ENCODE results near the gene C17orf50.

C17orf50 gene

DNA sequence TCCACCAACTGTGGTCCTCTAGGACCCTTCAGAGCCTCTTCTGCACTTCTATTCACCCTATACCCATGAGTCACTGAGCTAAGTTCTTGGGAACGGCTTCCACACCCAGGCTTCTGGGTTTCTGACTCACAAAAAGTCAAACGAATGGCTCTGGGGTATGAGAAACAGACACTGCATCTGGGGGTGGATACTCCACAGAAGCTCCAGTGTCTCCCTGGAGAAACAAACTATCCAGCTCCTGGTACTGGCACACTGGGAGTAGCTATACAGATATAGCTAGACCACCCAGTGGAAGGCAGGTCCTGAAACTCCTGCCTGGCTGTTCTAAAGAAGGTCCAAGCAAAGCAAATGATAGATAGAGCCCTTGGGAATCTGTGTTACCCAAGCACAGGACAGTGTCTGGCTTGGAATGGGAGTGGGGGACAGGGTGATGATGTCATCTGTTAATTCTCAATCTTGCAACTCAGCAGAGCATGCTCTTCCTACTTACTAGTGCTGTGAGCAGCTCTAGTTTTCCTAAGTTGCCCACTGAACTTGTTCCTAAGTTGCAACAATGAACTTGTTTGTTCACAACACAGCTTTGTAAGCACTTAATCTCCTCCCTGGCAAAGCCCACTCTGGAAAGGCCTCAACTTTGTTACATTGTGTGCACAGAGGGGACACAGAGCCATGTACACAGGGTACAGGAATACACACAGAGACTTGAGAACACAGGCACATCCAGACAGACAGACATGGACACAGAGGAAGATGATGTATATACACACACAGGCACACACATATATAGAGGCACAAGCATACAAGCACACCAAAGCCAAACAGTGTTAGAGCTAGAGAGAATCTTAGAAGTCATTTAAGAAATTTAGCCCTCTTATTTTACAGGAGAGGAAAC is 28.0 kb downstream of the C17orf50 start:
- no peak for DNase-seq (ENCODE audit: low spot score)

GRCh38 chr17:35790841-35791240 is 30.2 kb downstream of the C17orf50 start:
- DNase-seq (ENCODE audit: low spot score) = no peak

DNA sequence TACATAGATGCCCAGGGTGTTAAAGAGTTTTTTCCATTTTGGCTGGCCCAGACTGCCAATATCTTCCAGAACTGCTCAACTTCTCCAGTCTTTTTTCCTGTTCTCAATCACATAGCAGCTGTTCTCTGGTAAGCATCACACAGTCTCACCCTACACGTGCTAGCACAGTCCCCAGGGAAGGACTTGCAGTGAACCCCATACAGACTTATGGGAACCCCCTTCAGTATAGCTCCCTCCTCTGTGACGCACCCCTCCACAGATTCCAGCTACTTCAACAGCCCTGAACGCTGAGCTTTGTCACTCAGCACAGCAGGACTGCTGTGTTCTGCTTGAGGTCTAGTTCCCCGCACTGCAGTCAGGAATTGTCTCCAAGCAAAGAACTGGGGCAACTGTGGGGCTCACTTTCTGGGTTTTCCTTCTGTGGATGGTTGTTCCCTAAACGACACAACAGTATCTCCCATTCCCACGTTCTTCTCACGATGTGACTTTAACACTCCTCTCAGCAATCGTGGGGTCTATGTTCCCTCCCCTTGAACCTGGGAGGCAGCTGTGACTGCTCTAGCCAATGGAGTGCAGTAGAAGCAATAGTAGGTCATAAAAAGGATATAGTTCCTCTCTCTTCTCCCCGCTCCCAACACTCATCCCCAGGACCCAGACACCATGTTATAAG is 31.1 kb downstream of the C17orf50 start:
- DNase-seq (ENCODE audit: low spot score) = no peak

DNA sequence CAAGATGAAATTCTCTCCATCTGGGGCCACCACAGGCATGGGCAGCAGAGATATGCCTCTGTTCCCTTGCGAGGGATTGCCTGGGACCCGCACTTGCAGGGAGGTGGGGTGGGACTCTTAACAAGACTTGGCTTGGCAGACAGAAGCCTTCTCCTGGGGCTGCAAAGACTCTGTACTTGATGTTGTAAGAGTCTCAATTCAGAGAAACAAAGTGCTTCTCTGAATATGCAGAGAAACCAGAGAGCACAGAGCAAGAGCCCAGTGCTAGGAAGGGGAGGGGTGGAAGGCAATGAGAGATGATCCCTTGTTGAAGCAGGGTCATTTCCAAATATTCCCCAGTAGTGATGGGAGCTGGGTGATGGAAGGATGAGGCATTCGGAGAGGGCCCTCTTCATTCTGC is 32.6 kb downstream of the C17orf50 start:
- DNase-seq (ENCODE audit: low spot score) = no peak

DNA sequence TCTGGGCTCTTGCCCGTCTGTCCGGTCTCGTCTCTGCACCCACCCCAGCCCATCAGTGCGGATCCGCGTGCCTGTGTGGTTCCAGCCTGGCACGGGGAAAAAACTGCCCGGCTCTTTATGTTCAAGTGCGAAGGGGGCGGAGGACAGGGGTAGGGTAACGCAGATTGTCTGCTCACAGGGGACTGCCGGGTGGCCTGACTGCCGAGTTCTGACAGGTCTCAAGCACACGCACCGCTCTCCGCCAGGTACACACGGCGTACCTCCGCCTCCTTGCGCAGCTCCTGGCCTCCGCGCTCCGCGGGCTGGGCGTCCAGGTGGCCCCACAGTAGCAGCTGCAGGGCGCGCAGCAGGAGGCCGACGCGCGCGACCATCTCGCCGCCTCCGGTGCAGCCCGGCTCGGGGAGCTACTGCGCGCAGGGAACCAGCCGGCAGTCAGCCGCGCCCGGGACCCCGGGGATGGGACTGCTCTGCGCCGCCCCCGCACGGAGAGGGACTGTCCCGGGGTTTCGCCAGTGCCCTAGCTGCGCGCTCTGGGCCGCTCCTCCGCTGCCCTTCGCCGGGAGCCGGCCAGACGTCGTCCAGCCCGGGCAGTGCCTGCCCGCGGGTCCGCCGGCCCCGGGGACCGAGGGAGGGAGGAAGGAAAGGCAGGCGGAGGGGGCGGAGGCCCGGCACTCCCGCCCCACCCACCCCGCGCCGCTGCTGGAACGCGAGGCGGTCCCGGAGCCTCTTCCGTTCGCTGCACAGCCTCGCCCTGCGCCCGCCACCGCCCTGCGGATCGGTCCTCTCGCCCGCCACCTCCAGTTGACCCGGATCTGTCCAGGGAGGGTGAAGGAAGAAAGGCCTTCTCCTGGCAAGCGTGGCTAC is 34.6 kb downstream of the C17orf50 start, which contains the start of gene MMP28:
TSS of gene MMP28 (minus strand) at position 635 of the 864 bp plus-strand sequence. CDS start at position 371, 264 bp downstream.
- peak; percentile 27 for DNase-seq (ENCODE audit: low spot score)

DNA sequence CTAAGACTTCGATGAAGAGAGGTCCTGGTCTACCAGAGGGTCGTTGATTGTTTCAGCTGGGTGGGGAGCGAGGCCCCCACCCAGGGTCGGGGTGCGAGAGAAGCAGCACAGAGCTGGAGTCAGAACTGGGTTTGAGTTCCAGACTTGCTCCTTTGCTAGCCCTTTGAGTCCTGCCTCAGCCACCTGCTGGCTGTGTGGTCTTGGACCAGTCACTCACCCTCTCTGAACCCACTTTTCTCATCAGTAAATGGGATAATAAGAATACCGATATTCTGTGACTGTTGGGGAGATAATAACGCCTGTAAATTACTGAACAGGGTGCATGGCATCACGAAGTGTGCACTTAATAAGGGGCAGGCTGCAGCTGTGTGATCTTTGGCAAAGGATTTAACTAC is 35.2 kb downstream of the C17orf50 start:
- DNase-seq (ENCODE audit: low spot score) = no peak

DNA sequence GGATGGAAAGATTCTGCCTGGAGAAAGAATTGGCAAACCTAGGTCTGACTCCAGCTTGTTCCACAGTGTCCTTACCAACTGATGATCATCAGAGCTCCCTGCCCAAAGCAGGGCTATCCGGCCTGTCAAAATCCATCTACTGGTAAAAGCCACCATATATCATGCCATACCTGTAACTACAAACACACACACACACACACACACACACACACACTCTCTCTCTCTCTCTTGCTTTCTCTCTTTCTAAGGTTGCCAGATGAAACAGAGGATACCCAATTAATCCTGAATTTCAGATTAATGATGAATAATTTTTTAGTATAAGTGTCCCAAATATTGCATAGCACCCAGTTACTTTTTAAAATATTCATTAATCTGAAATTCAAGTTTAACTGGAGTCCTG is 36.3 kb downstream of the C17orf50 start:
- no peak for DNase-seq (ENCODE audit: low spot score)

- DNase-seq (ENCODE audit: low spot score) = no peak
Observed at GRCh38 chr17:35797370-35797769, 36.7 kb downstream of the C17orf50 start.

GRCh38 chr17:35797918-35798317 is 37.2 kb downstream of the C17orf50 start:
- no peak for DNase-seq (ENCODE audit: low spot score)

GRCh38 chr17:35799942-35800341 is 39.3 kb downstream of the C17orf50 start:
- no peak for DNase-seq (ENCODE audit: low spot score)

- no peak for DNase-seq (ENCODE audit: low spot score)
Observed at GRCh38 chr17:35801583-35802224, 41.0 kb downstream of the C17orf50 start.

DNA sequence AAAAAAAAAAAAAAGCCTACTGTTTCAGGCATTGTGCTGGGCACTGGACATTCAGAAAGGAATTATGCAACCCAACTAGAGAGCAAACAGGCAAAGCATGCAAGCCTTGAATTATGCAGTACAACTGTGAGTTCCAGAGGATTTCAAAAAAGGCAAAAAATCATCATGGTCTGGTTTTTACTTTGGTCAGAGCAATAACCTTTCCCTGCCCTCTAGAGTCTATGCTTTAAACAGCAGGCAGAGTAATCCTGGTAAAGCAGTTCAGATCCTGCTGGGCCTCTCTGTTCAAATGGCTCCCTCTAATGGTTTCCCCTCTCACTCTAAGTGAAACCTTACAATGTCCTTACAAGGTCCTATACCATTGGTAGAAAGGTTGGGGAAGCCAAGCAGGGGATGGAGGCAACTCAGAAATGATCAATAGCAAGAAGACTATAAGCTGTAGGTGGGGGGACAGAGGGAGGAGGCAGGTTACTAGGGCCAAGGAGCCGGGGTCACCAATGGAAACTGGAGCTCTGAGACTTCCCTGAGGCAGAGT is 44.0 kb downstream of the C17orf50 start:
- peak; percentile 86 for DNase-seq (ENCODE audit: low spot score)

- no peak for DNase-seq (ENCODE audit: low spot score)
Observed at GRCh38 chr17:35807371-35808144, 46.9 kb downstream of the C17orf50 start.

- no peak for DNase-seq (ENCODE audit: low spot score)
Observed at GRCh38 chr17:35808240-35808961, 47.7 kb downstream of the C17orf50 start.

DNA sequence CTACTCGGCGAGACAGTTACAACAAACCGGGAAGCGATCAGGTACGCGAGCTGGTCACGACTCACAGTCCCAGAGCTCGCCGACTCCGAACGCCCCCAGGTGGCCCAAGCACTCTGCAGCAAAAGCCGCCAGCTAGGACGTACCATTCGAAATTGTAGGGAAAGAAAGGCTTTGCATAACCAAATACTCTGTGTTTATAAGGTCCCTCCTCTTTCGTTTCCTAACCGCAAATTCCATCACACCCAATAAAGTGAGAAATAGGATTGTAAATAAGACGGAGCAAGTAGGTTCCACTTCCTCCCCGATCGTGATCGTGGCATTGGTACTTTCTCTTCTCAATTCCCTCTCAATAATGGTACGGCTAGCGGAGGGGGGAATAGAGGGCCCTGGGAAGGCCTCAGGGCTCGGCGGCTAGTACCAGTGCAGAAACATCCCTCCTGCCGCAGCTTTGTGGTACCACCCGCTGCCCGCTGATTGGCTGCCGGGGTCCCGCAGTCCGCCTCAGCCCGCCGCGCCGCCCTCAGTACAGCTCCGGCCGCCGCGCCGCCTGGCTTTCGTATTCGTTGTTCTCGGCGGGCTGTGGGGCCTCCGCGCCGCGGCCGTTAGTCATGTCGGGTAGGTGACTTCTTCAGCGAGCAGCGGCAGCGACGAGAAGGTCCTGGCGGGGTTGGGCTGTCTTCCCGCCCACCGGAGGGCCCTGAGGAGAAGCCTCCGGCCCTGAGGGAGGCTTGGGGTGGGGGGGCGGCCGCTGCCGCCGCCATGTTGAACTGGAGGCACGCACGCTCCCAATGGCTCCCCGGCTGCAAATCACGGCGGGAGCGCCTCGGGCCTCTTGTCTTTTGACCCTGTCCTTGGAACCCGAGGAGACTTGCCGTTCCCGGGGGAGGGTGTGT is 48.5 kb downstream of the C17orf50 start, which contains the start of gene TAF15:
TSS of gene TAF15 (plus strand) at position 523 of the 893 bp plus-strand sequence. CDS start at position 609, 86 bp downstream.
- peak; percentile 98 for DNase-seq (ENCODE audit: low spot score)

DNA sequence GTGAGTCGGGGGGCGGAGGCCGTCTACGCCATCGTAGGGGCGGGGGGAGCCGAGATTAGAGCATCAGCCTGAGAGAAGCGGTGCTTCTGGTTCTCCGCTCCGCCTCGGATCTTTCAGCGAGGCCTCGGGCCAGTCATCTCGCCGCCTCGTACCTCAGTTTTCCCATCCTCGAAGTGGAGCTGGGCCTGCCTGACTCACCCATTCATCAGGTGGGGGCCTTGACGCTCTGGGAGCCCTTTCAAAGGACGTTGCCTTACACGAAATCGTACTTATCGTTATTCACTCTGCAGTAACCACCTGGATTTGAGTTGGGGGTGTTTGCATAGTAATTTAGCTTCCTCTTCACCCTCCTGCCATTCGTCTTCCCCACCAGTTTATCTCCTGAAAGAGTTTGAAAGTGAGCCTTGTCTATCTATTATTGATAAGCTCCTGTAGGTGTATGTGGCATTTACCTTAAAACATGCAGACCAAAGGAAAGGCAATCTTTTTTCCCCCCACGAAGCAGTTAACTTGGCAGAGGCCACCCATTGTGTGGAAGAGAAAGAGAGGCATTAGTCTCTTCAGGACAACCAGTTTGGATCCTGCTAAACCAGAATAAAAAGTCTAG is 49.3 kb downstream of the C17orf50 start:
- peak; percentile 25 for DNase-seq (ENCODE audit: low spot score)

GRCh38 chr17:35811759-35812158 is 51.1 kb downstream of the C17orf50 start:
- no peak for DNase-seq (ENCODE audit: low spot score)

DNA sequence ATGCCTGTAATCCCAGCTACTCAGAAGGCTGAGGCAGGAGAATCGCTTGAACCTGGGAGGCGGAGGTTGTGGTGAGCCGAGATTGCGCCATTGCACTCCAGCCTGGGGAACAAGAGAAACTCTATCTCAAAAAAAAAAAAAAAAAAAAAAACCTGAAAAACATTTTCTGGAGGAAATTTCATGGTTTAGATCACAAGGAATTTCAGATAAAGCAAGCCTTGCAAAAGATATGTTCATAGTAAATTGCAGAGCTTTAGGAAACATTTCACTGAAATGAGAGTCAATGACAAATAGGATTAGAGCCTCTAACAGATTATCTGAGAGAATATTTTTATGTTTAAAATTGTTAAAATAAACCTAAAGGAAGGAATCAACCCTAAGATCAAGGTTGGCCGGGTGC is 51.8 kb downstream of the C17orf50 start:
- DNase-seq (ENCODE audit: low spot score) = no peak

Measured in activated CD4-positive, alpha-beta T cell treated with anti-CD3 and anti-CD28 coated beads, Interleukin-2, Interleukin-4, amounts not matched to agents 100 ng/mL and 50 ng/mL, durations not matched to agents 16 hours and 8 hours (primary cell).